T-cell (primary cell): ENCODE data around the gene AGMO. TPM values are rescaled to one million over a fixed set of nuclear protein-coding genes. Genes with fewer than 3 reads are reported as not detected.

Experiments
- ATAC-seq, 4 experiments: fragments of 200-7000 bp in 3 of 4; fragments of 150-1000 bp in 1 of 4; cut with Tn5 transposase; replicated peaks in 1 of 4; 1 replicate in 3 of 4; 2 replicates in 1 of 4; pipeline ENCODE4 v1.10.0; 2021; ENCODE audit warnings: moderate library complexity in 3 of 4, mild to moderate bottlenecking in 2 of 4, moderate number of reproducible peaks in 1 of 4
- CTCF ChIA-PET, 2 donors: fragments of 300-600 bp; sonication (Branson Sonifier 250); formaldehyde crosslinking; loops; one replicate each; lab custom pipeline; 2022; ENCODE audit warnings: antibody characterized with exemption in 2 of 2; lab: Charles Lee
- POLR2A ChIA-PET, 2 donors: fragments of 300-600 bp; sonication (Branson Sonifier 250); formaldehyde crosslinking; loops; one replicate each; lab custom pipeline; 2022; ENCODE audit warnings: antibody characterized with exemption in 2 of 2; lab: Charles Lee
- DNase-seq, 35 experiments: peaks; one replicate each; pipeline versions ENCODE4 v3.0.0 to v3.0.0-alpha.2; 2013 to 2023
- H3K27ac ChIP-seq: one replicate; pipeline ENCODE4 v1.5.1; 2013; ENCODE audit warnings: low read length
- H3K27me3 ChIP-seq, 2 experiments: replicated peaks in 1 of 2; 1 replicate in 1 of 2; 2 replicates in 1 of 2; pipeline versions ENCODE4 v1.6.1 to v1.7.0; 2013; ENCODE audit warnings: low read length in 1 of 2, mixed read lengths in 1 of 2; ENCODE audit not compliant: control insufficient read depth in 2 of 2, insufficient read depth in 2 of 2; ENCODE audit errors: extremely low read depth in 1 of 2
- H3K36me3 ChIP-seq, 2 donors: 1 replicate in 1 of 2; 2 replicates in 1 of 2; pipeline versions ENCODE4 v1.6.1 to v1.7.0; 2013; ENCODE audit warnings: low read length in 1 of 2; ENCODE audit not compliant: control insufficient read depth in 2 of 2, insufficient read depth in 1 of 2; ENCODE audit errors: extremely low read depth in 1 of 2
- H3K4me1 ChIP-seq, 2 experiments: 1 replicate in 1 of 2; 2 replicates in 1 of 2; pipeline versions ENCODE4 v1.6.1 to v1.7.0; 2013; ENCODE audit warnings: low read length in 2 of 2, mixed read lengths in 1 of 2; ENCODE audit not compliant: insufficient read depth in 2 of 2, control insufficient read depth in 1 of 2; ENCODE audit errors: extremely low read depth in 1 of 2
- H3K4me3 ChIP-seq, 2 donors: 1 replicate in 1 of 2; 2 replicates in 1 of 2; pipeline versions ENCODE4 v1.5.1 to v1.7.0; 2013; ENCODE audit warnings: mild to moderate bottlenecking in 2 of 2, low read length in 1 of 2, moderate library complexity in 1 of 2; ENCODE audit not compliant: control insufficient read depth in 1 of 2; ENCODE audit errors: extremely low read depth in 1 of 2
- H3K9me3 ChIP-seq: 2 replicates; pipeline ENCODE4 v1.7.0; 2013
- H3K27ac Mint-ChIP-seq, 2 donors: one replicate each; pipeline ENCODE4 v1.8.0; 2020 to 2021; ENCODE audit warnings: mild to moderate bottlenecking in 2 of 2, mixed read lengths in 2 of 2
- H3K27me3 Mint-ChIP-seq, 2 donors: one replicate each; pipeline ENCODE4 v1.8.0; 2021 to 2022; ENCODE audit warnings: mixed read lengths in 2 of 2
- H3K36me3 Mint-ChIP-seq: one replicate; pipeline ENCODE4 v1.8.0; 2021; ENCODE audit warnings: mixed read lengths
- H3K4me1 Mint-ChIP-seq, 3 donors: one replicate each; pipeline ENCODE4 v1.8.0; 2020 to 2022; ENCODE audit warnings: mixed read lengths in 3 of 3, mild to moderate bottlenecking in 1 of 3
- H3K4me3 Mint-ChIP-seq, 3 donors: one replicate each; pipeline ENCODE4 v1.8.0; 2020 to 2022; ENCODE audit warnings: mild to moderate bottlenecking in 3 of 3, mixed read lengths in 3 of 3, moderate library complexity in 3 of 3
- H3K9me3 Mint-ChIP-seq, 3 donors: one replicate each; pipeline ENCODE4 v1.8.0; 2020 to 2022; ENCODE audit warnings: mixed read lengths in 3 of 3
- WGBS: methylation state at CpG from one replicate; pipeline ENCODE4 v1.1.5; 2013; ENCODE audit warnings: missing lambda C conversion rate; ENCODE audit not compliant: insufficient coverage; 5-methylcytosine and 5-hydroxymethylcytosine counted together
- total RNA-seq, 35 experiments: library from RNA in 6 of 35; stranded (reverse) in 6 of 35; fragments of 120-200 nt in 1 of 35; gene quantifications; one replicate each; pipeline versions ENCODE4 v1.2.1 to v1.2.4 and lab custom pipeline; 2013 to 2026

The AGMO gene
- total RNA-seq, 5 donors from 2014 or later (not counting 1 experiment from before 2014, with no cell fraction given) = not detected

- H3K4me3 ChIP-seq = no peak overlapping the region
- 57% methylated on average over 1 of the region's 4 CpGs for WGBS
- no peak for ATAC-seq
- H3K27me3 ChIP-seq = no peaks in the 10 kb centered on the region
- H3K36me3 Mint-ChIP-seq = no peaks in the 10 kb centered on the region
- ChIA-PET POLR2A (no interaction called here), CTCF (no interaction called here)
- H3K27ac ChIP-seq = no peak overlapping the region
- H3K4me1 ChIP-seq = no peaks in the 10 kb centered on the region
- peaks cover 6 to 17% (median 17%) of the 10 kb centered on the region in 3 donors for H3K9me3 Mint-ChIP-seq
- H3K27ac Mint-ChIP-seq = no peak overlapping the region
- H3K4me3 Mint-ChIP-seq = no peak overlapping the region
- no peaks in the 10 kb centered on the region for H3K4me1 Mint-ChIP-seq
- no peaks in the 10 kb centered on the region for H3K27me3 Mint-ChIP-seq
- no peaks in the 10 kb centered on the region for H3K36me3 ChIP-seq
- no peaks in the 10 kb centered on the region for H3K9me3 ChIP-seq
- no peak for DNase-seq
Observed at GRCh38 chr7:15341817-15342216, 220.0 kb downstream of the AGMO start.

GRCh38 chr7:15336146-15336545, 225.7 kb downstream of the AGMO start:
- Mint-ChIP-seq H3K4me1 (no peaks in the 10 kb centered on the region), H3K36me3 (no peaks in the 10 kb centered on the region), H3K4me3 (no peak overlapping the region), H3K27ac (no peak overlapping the region), H3K9me3 (peaks cover under 1 to 10% (median 10%) of the 10 kb centered on the region in 3 donors), H3K27me3 (no peaks in the 10 kb centered on the region)
- Histone ChIP-seq H3K4me3 (no peak overlapping the region), H3K27me3 (no peaks in the 10 kb centered on the region), H3K27ac (no peak overlapping the region), H3K36me3 (no peaks in the 10 kb centered on the region), H3K9me3 (no peaks in the 10 kb centered on the region), H3K4me1 (no peaks in the 10 kb centered on the region)
- no CpG with 5 or more reads among the region's 1 CpG for WGBS
- POLR2A ChIA-PET = interaction anchor here in 1 of 2 donors (0.7 kb wide), 1 partner anchor 19 kb away, joined by 4 read pairs; no protein-coding TSS in a partner anchor
- no peak for DNase-seq
- CTCF ChIA-PET = no interaction called here
- ATAC-seq = no peak

DNA sequence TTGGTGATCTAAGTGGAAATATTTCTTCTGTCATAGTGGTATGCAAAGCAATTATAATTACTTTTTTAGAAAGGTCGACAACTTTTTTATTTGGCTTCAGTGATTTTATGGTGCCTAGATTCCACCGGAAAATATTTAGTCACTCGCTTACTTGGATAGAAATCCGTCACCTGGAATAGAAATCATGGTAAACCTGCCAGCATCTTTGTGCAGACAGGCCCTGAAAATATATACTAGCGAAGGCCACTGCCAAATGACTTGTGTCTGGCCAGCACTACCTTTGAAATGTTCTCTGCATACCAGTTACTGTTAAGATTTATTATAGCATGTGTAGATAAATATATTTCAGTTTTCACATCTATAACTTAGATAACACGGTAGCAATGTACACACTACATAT, 226.4 kb downstream of the AGMO start:
- ChIA-PET CTCF (no interaction called here), POLR2A (no interaction called here)
- DNase-seq (no peak), ATAC-seq (no peak)
- peaks cover 0 to 10% (median 9%) of the 10 kb centered on the region in 3 donors for H3K9me3 Mint-ChIP-seq
- H3K27ac Mint-ChIP-seq = no peak overlapping the region
- Histone ChIP-seq H3K36me3 (no peaks in the 10 kb centered on the region), H3K4me1 (no peaks in the 10 kb centered on the region), H3K4me3 (no peak overlapping the region), H3K9me3 (no peaks in the 10 kb centered on the region), H3K27ac (no peak overlapping the region), H3K27me3 (no peaks in the 10 kb centered on the region)
- H3K4me1 Mint-ChIP-seq = no peaks in the 10 kb centered on the region
- H3K4me3 Mint-ChIP-seq = no peak overlapping the region
- no peaks in the 10 kb centered on the region for H3K36me3 Mint-ChIP-seq
- WGBS = 78% methylated on average over 3 of the region's 6 CpGs
- H3K27me3 Mint-ChIP-seq = no peaks in the 10 kb centered on the region

DNA sequence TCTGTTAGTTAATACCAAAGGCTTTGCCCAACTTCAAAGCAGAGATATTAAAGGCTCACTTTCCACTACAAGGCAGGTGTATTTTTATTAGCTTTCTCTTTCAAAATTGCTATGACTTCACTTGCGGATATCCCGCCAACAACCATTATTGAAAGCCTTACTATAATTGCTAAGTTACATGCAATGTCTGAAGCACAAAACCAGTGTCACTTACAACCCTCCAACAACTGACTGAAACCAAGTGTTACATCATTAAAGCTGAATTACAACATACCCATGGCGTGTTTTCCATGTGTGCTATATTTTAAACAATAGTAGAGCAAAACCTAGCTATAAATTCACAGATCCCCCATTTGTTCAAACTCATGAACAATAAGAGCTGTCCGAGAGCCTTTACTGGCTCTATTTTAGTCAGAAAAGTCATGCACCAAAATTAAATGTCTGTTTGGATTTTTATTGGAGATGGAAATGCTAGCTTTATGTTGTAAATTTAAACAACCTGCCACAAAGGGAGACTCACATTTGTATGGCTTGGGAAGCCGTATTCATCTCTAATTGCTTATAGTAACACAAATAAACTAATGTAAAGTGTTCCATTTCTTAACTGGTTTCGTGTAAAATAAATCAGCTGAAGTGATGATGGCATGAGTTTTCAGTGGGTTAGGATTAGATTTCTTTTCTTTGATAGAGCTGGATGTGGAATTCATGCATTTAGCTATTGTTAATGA, 227.1 kb downstream of the AGMO start:
- H3K4me1 ChIP-seq = no peaks in the 10 kb centered on the region
- ChIA-PET CTCF (no interaction called here), POLR2A (no interaction called here)
- ATAC-seq (no peak), DNase-seq (no peak)
- no peaks in the 10 kb centered on the region for H3K27me3 ChIP-seq
- whole genome bisulfite sequencing = 100% methylated on average over 3 of the region's 6 CpGs
- no peaks in the 10 kb centered on the region for H3K36me3 ChIP-seq
- Mint-ChIP-seq H3K4me1 (no peaks in the 10 kb centered on the region), H3K36me3 (no peaks in the 10 kb centered on the region), H3K9me3 (peaks cover 0 to 10% (median 8%) of the 10 kb centered on the region in 3 donors), H3K4me3 (no peak overlapping the region), H3K27me3 (no peaks in the 10 kb centered on the region), H3K27ac (no peak overlapping the region)
- H3K9me3 ChIP-seq = no peaks in the 10 kb centered on the region
- no peak overlapping the region for H3K27ac ChIP-seq
- H3K4me3 ChIP-seq = no peak overlapping the region

DNA sequence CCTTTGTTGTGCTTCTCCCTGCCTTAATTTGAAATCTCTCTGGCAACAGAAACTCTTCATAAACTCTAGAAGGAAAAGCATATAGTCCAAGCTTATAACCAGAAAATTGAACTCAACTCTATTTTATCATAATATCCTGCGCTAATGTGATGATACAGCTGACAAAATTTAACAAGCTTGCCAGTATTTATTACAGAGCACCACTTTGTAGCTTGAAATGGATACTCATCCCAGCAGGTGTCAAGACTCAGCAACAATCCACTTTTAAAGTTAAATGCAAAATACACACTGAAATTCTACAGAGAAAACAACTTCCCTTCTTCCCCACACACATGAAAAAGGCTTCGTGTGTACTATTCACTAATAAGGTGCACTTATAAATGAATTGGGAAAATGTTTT, 228.9 kb downstream of the AGMO start:
- ChIA-PET POLR2A (no interaction called here), CTCF (no interaction called here)
- no CpG with 5 or more reads among the region's 2 CpGs for WGBS
- Mint-ChIP-seq H3K4me1 (no peaks in the 10 kb centered on the region), H3K27ac (no peak overlapping the region), H3K36me3 (no peaks in the 10 kb centered on the region), H3K4me3 (no peak overlapping the region), H3K27me3 (no peaks in the 10 kb centered on the region), H3K9me3 (peaks cover 0 to 7% (median 3%) of the 10 kb centered on the region in 3 donors)
- no peak for ATAC-seq
- no peaks in the 10 kb centered on the region for H3K27me3 ChIP-seq
- no peak overlapping the region for H3K4me3 ChIP-seq
- H3K9me3 ChIP-seq = no peaks in the 10 kb centered on the region
- no peak overlapping the region for H3K27ac ChIP-seq
- no peak for DNase-seq
- H3K4me1 ChIP-seq = no peaks in the 10 kb centered on the region
- H3K36me3 ChIP-seq = no peaks in the 10 kb centered on the region

- POLR2A ChIA-PET = no interaction called here
- CTCF ChIA-PET = no interaction called here
- Histone ChIP-seq H3K27me3 (no peaks in the 10 kb centered on the region), H3K36me3 (no peaks in the 10 kb centered on the region), H3K4me3 (no peak overlapping the region), H3K9me3 (no peaks in the 10 kb centered on the region), H3K4me1 (no peaks in the 10 kb centered on the region), H3K27ac (no peak overlapping the region)
- no CpG with 5 or more reads among the region's 2 CpGs for WGBS
- DNase-seq = no peak
- no peak for ATAC-seq
- H3K4me3 Mint-ChIP-seq = no peak overlapping the region
- no peaks in the 10 kb centered on the region for H3K4me1 Mint-ChIP-seq
- no peaks in the 10 kb centered on the region for H3K36me3 Mint-ChIP-seq
- no peaks in the 10 kb centered on the region for H3K27me3 Mint-ChIP-seq
- H3K27ac Mint-ChIP-seq = no peak overlapping the region
- no peaks in the 10 kb centered on the region for H3K9me3 Mint-ChIP-seq
Observed at GRCh38 chr7:15330943-15331342, 230.9 kb downstream of the AGMO start.
